GM23338 (cell line): ENCODE data around the gene TULP4.

Experiments
- CREB1 ChIP-seq: fragments of 250-450 bp; sonication (Bioruptor Pico); IDR thresholded peaks from 2 replicates; pipeline ENCODE4 v1.5.0; 2020; ENCODE audit warnings: low read depth, mild to moderate bottlenecking, moderate library complexity
- ETS1 ChIP-seq: IDR thresholded peaks from 2 replicates; pipeline ENCODE4 v1.6.1; 2016; ENCODE audit warnings: antibody characterized with exemption
- EZH2 ChIP-seq: fragments of 200-600 bp; sonication (generic); IDR thresholded peaks from one replicate; pipeline ENCODE4 v1.8.0; 2017; ENCODE audit warnings: antibody characterized with exemption, mild to moderate bottlenecking, low read depth; ENCODE audit not compliant: unreplicated experiment
- EZH2phosphoT487 ChIP-seq: fragments of 200-600 bp; sonication (generic); IDR thresholded peaks from one replicate; pipeline ENCODE4 v1.8.1; 2018; ENCODE audit warnings: antibody characterized with exemption; ENCODE audit not compliant: unreplicated experiment
- JUNB ChIP-seq: IDR thresholded peaks from one replicate; pipeline ENCODE4 v1.6.1; 2016; ENCODE audit warnings: antibody characterized with exemption; ENCODE audit not compliant: unreplicated experiment
- NANOG ChIP-seq: IDR thresholded peaks from 2 replicates; pipeline ENCODE4 v1.6.1; 2016; ENCODE audit warnings: antibody characterized with exemption, borderline replicate concordance
- POLR2AphosphoS5 ChIP-seq: IDR thresholded peaks from 2 replicates; pipeline ENCODE4 v1.6.1; 2016; ENCODE audit warnings: antibody characterized with exemption, low read depth
- STAT1 ChIP-seq: IDR thresholded peaks from one replicate; pipeline ENCODE4 v1.6.1; 2016; ENCODE audit warnings: antibody characterized with exemption; ENCODE audit not compliant: unreplicated experiment
- ZNF114 ChIP-seq: fragments of 250-450 bp; sonication (Bioruptor Pico); IDR thresholded peaks from 2 replicates; pipeline ENCODE4 v1.5.0; 2020; ENCODE audit warnings: mild to moderate bottlenecking, moderate library complexity
- ZNF331 ChIP-seq: fragments of 250-450 bp; sonication (Bioruptor Pico); IDR thresholded peaks from 2 replicates; pipeline ENCODE4 v1.5.0; 2020; ENCODE audit warnings: low read depth, mild to moderate bottlenecking, moderate library complexity
- ZNF462 ChIP-seq: fragments of 250-450 bp; sonication (Bioruptor Pico); IDR thresholded peaks from 2 replicates; pipeline ENCODE4 v1.5.0; 2020; ENCODE audit warnings: mild to moderate bottlenecking, moderate library complexity
- TF ChIP-seq, protein P1 (sequence below), 2 experiments: fragments of 200-600 bp in 1 of 2; sonication (generic) in 1 of 2; conservative IDR thresholded peaks; 2 replicates each; pipeline versions ENCODE4 v1.5.1 to v1.6.1; 2016 to 2017; ENCODE audit warnings: antibody characterized with exemption in 2 of 2, low read depth in 2 of 2, mild to moderate bottlenecking in 2 of 2, moderate library complexity in 1 of 2
- TF ChIP-seq, protein P2 (sequence below): IDR thresholded peaks from one replicate; pipeline ENCODE4 v1.6.1; 2018; ENCODE audit warnings: antibody characterized with exemption; ENCODE audit not compliant: unreplicated experiment

DNA sequence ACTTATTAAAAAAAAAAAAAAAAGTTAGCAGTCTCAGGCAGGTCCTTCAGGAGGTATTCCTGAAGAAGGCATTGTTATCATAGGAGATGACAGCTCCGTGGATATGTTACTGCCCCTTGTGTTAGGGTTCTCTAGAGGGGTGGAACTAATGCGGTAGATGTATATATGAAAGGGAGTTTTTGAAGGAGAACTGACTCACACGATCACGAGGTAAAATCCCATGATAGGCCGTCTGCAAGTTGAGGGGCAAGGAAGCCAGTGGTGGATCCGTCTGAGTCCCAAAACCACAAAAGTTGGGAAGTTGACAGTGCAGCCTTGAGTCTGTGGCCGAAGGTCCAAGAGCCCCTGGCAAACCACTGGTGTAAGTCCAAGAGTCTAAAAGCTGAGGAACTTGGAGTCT lies 103.4 kb downstream of the TULP4 start:
- TF ChIP-seq, protein P1, sequence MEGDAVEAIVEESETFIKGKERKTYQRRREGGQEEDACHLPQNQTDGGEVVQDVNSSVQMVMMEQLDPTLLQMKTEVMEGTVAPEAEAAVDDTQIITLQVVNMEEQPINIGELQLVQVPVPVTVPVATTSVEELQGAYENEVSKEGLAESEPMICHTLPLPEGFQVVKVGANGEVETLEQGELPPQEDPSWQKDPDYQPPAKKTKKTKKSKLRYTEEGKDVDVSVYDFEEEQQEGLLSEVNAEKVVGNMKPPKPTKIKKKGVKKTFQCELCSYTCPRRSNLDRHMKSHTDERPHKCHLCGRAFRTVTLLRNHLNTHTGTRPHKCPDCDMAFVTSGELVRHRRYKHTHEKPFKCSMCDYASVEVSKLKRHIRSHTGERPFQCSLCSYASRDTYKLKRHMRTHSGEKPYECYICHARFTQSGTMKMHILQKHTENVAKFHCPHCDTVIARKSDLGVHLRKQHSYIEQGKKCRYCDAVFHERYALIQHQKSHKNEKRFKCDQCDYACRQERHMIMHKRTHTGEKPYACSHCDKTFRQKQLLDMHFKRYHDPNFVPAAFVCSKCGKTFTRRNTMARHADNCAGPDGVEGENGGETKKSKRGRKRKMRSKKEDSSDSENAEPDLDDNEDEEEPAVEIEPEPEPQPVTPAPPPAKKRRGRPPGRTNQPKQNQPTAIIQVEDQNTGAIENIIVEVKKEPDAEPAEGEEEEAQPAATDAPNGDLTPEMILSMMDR (conservative IDR thresholded peaks at IDR 0.05; ENCODE audit: low read depth in 2 of 2), result no peak
- TF ChIP-seq EZH2, result no peak
- no peak for TF ChIP-seq POLR2AphosphoS5
- TF ChIP-seq, protein P2, sequence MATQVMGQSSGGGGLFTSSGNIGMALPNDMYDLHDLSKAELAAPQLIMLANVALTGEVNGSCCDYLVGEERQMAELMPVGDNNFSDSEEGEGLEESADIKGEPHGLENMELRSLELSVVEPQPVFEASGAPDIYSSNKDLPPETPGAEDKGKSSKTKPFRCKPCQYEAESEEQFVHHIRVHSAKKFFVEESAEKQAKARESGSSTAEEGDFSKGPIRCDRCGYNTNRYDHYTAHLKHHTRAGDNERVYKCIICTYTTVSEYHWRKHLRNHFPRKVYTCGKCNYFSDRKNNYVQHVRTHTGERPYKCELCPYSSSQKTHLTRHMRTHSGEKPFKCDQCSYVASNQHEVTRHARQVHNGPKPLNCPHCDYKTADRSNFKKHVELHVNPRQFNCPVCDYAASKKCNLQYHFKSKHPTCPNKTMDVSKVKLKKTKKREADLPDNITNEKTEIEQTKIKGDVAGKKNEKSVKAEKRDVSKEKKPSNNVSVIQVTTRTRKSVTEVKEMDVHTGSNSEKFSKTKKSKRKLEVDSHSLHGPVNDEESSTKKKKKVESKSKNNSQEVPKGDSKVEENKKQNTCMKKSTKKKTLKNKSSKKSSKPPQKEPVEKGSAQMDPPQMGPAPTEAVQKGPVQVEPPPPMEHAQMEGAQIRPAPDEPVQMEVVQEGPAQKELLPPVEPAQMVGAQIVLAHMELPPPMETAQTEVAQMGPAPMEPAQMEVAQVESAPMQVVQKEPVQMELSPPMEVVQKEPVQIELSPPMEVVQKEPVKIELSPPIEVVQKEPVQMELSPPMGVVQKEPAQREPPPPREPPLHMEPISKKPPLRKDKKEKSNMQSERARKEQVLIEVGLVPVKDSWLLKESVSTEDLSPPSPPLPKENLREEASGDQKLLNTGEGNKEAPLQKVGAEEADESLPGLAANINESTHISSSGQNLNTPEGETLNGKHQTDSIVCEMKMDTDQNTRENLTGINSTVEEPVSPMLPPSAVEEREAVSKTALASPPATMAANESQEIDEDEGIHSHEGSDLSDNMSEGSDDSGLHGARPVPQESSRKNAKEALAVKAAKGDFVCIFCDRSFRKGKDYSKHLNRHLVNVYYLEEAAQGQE, result no peak
- TF ChIP-seq CREB1, result no peak
- no peak for TF ChIP-seq EZH2phosphoT487
- no peak for TF ChIP-seq ZNF331 (CRISPR knock-in tag)
- TF ChIP-seq JUNB, result no peak
- no peak for TF ChIP-seq ETS1
- no peak for TF ChIP-seq STAT1
- TF ChIP-seq NANOG, result no peak
- no peak for TF ChIP-seq ZNF114 (CRISPR knock-in tag)
- no peak for TF ChIP-seq ZNF462 (CRISPR knock-in tag)
